HepG2 (cell line): Measurements from ENCODE around the gene MVK.

Source experiments
- EZH2 ChIP-seq: conservative IDR thresholded peaks from 2 replicates; pipeline ENCODE4 v1.6.1; 2012; ENCODE audit warnings: mild to moderate bottlenecking, low read depth, low read length, moderate library complexity
- HHEX ChIP-seq: IDR thresholded peaks from 2 replicates; pipeline ENCODE4 v1.6.1; 2016; ENCODE audit warnings: control low read depth
- JUN ChIP-seq: sonication (generic); formaldehyde crosslinking; IDR thresholded peaks from 2 replicates; pipeline ENCODE4 v1.4.0; 2020; ENCODE audit warnings: mild to moderate bottlenecking, missing genetic modification reagents
- KAT8 ChIP-seq: IDR thresholded peaks from 2 replicates; pipeline ENCODE4 v1.6.1; 2016; ENCODE audit warnings: missing genetic modification reagents, missing compliant biosample characterization
- KLF9 ChIP-seq: IDR thresholded peaks from 2 replicates; pipeline ENCODE4 v1.6.1; 2016; ENCODE audit warnings: low read depth
- ZFX ChIP-seq: sonication (generic); formaldehyde crosslinking; IDR thresholded peaks from 2 replicates; pipeline ENCODE4 v1.4.0; 2020; ENCODE audit warnings: mild to moderate bottlenecking, low read depth, missing genetic modification reagents, moderate library complexity
- ZNF263 ChIP-seq: sonication (generic); formaldehyde crosslinking; IDR thresholded peaks from 2 replicates; pipeline ENCODE4 v1.4.0; 2020; ENCODE audit warnings: missing genetic modification reagents
- ZNF564 ChIP-seq: sonication (generic); formaldehyde crosslinking; IDR thresholded peaks from 2 replicates; pipeline ENCODE4 v1.8.1; 2023; ENCODE audit warnings: mild to moderate bottlenecking, missing genetic modification reagents
- TF ChIP-seq, protein P1 (sequence below): sonication (generic); formaldehyde crosslinking; IDR thresholded peaks from 2 replicates; pipeline ENCODE4 v1.4.0; 2020; ENCODE audit warnings: missing genetic modification reagents
- TF ChIP-seq, protein P2 (sequence below): sonication (generic); formaldehyde crosslinking; IDR thresholded peaks from 2 replicates; pipeline ENCODE4 v1.5.0; 2020; ENCODE audit warnings: mild to moderate bottlenecking, missing genetic modification reagents, moderate library complexity
- TF ChIP-seq, protein P3 (sequence below): sonication (generic); formaldehyde crosslinking; IDR thresholded peaks from 2 replicates; pipeline ENCODE4 v1.8.1; 2022; ENCODE audit warnings: low read depth, mild to moderate bottlenecking, missing genetic modification reagents
- TF ChIP-seq, protein P4 (sequence below): sonication (generic); formaldehyde crosslinking; IDR thresholded peaks from 2 replicates; pipeline ENCODE4 v1.5.0; 2020; ENCODE audit warnings: mild to moderate bottlenecking, missing genetic modification reagents, borderline replicate concordance
- TF ChIP-seq, protein P5 (sequence below): sonication (generic); formaldehyde crosslinking; IDR thresholded peaks from 2 replicates; pipeline ENCODE4 v1.4.0; 2020; ENCODE audit warnings: low read depth, mild to moderate bottlenecking, missing genetic modification reagents

DNA sequence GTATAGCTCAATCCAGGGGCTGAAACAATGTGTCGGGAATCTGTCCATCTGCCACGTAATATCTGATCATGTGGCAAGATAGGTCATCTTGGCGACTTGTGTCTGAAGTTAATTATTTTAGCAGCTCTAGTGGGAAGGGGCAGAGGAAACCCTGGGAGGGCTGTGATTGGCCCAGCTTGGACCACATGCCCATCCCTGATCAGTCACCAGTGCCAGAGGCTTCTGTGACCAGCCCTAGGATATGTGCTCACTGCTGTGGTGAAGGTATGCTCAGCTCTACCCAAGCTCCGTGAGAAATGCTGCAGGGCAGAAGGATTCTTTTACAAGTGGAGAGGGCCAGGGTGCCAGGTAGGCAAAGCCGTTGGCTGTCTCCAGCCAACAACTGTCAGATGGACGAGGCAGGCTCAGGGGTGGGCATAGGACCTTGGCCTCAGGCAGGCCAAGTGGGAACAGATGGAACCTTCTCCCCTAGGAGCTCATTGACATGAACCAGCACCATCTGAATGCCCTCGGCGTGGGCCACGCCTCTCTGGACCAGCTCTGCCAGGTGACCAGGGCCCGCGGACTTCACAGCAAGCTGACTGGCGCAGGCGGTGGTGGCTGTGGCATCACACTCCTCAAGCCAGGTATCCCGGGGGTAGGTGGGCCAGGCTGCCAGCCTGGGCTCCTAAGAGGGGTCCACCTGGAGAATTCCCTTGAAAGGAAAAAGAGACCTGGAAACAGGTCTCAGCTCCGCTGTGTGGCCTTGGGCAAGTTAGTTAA is 21.1 kb downstream of the MVK start:
- TF ChIP-seq, protein P1, sequence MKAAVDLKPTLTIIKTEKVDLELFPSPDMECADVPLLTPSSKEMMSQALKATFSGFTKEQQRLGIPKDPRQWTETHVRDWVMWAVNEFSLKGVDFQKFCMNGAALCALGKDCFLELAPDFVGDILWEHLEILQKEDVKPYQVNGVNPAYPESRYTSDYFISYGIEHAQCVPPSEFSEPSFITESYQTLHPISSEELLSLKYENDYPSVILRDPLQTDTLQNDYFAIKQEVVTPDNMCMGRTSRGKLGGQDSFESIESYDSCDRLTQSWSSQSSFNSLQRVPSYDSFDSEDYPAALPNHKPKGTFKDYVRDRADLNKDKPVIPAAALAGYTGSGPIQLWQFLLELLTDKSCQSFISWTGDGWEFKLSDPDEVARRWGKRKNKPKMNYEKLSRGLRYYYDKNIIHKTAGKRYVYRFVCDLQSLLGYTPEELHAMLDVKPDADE (CRISPR knock-in tag) = no peak
- TF ChIP-seq HHEX (CRISPR knock-in tag) = no peak
- TF ChIP-seq, protein P2, sequence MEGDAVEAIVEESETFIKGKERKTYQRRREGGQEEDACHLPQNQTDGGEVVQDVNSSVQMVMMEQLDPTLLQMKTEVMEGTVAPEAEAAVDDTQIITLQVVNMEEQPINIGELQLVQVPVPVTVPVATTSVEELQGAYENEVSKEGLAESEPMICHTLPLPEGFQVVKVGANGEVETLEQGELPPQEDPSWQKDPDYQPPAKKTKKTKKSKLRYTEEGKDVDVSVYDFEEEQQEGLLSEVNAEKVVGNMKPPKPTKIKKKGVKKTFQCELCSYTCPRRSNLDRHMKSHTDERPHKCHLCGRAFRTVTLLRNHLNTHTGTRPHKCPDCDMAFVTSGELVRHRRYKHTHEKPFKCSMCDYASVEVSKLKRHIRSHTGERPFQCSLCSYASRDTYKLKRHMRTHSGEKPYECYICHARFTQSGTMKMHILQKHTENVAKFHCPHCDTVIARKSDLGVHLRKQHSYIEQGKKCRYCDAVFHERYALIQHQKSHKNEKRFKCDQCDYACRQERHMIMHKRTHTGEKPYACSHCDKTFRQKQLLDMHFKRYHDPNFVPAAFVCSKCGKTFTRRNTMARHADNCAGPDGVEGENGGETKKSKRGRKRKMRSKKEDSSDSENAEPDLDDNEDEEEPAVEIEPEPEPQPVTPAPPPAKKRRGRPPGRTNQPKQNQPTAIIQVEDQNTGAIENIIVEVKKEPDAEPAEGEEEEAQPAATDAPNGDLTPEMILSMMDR (CRISPR knock-in tag) = no peak
- TF ChIP-seq, protein P3, sequence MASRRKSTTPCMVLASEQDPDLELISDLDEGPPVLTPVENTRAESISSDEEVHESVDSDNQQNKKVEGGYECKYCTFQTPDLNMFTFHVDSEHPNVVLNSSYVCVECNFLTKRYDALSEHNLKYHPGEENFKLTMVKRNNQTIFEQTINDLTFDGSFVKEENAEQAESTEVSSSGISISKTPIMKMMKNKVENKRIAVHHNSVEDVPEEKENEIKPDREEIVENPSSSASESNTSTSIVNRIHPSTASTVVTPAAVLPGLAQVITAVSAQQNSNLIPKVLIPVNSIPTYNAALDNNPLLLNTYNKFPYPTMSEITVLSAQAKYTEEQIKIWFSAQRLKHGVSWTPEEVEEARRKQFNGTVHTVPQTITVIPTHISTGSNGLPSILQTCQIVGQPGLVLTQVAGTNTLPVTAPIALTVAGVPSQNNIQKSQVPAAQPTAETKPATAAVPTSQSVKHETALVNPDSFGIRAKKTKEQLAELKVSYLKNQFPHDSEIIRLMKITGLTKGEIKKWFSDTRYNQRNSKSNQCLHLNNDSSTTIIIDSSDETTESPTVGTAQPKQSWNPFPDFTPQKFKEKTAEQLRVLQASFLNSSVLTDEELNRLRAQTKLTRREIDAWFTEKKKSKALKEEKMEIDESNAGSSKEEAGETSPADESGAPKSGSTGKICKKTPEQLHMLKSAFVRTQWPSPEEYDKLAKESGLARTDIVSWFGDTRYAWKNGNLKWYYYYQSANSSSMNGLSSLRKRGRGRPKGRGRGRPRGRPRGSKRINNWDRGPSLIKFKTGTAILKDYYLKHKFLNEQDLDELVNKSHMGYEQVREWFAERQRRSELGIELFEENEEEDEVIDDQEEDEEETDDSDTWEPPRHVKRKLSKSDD = no peak
- TF ChIP-seq, protein P4, sequence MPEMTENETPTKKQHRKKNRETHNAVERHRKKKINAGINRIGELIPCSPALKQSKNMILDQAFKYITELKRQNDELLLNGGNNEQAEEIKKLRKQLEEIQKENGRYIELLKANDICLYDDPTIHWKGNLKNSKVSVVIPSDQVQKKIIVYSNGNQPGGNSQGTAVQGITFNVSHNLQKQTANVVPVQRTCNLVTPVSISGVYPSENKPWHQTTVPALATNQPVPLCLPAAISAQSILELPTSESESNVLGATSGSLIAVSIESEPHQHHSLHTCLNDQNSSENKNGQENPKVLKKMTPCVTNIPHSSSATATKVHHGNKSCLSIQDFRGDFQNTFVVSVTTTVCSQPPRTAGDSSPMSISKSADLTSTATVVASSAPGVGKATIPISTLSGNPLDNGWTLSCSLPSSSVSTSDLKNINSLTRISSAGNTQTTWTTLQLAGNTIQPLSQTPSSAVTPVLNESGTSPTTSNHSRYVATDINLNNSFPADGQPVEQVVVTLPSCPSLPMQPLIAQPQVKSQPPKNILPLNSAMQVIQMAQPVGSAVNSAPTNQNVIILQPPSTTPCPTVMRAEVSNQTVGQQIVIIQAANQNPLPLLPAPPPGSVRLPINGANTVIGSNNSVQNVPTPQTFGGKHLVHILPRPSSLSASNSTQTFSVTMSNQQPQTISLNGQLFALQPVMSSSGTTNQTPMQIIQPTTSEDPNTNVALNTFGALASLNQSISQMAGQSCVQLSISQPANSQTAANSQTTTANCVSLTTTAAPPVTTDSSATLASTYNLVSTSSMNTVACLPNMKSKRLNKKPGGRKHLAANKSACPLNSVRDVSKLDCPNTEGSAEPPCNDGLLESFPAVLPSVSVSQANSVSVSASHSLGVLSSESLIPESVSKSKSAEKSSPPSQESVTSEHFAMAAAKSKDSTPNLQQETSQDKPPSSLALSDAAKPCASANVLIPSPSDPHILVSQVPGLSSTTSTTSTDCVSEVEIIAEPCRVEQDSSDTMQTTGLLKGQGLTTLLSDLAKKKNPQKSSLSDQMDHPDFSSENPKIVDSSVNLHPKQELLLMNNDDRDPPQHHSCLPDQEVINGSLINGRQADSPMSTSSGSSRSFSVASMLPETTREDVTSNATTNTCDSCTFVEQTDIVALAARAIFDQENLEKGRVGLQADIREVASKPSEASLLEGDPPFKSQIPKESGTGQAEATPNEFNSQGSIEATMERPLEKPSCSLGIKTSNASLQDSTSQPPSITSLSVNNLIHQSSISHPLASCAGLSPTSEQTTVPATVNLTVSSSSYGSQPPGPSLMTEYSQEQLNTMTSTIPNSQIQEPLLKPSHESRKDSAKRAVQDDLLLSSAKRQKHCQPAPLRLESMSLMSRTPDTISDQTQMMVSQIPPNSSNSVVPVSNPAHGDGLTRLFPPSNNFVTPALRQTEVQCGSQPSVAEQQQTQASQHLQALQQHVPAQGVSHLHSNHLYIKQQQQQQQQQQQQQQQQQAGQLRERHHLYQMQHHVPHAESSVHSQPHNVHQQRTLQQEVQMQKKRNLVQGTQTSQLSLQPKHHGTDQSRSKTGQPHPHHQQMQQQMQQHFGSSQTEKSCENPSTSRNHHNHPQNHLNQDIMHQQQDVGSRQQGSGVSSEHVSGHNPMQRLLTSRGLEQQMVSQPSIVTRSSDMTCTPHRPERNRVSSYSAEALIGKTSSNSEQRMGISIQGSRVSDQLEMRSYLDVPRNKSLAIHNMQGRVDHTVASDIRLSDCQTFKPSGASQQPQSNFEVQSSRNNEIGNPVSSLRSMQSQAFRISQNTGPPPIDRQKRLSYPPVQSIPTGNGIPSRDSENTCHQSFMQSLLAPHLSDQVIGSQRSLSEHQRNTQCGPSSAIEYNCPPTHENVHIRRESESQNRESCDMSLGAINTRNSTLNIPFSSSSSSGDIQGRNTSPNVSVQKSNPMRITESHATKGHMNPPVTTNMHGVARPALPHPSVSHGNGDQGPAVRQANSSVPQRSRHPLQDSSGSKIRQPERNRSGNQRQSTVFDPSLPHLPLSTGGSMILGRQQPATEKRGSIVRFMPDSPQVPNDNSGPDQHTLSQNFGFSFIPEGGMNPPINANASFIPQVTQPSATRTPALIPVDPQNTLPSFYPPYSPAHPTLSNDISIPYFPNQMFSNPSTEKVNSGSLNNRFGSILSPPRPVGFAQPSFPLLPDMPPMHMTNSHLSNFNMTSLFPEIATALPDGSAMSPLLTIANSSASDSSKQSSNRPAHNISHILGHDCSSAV = no peak
- TF ChIP-seq KAT8 (CRISPR knock-in tag) = no peak
- TF ChIP-seq ZFX = no peak
- TF ChIP-seq JUN (CRISPR knock-in tag) = no peak
- TF ChIP-seq, protein P5, sequence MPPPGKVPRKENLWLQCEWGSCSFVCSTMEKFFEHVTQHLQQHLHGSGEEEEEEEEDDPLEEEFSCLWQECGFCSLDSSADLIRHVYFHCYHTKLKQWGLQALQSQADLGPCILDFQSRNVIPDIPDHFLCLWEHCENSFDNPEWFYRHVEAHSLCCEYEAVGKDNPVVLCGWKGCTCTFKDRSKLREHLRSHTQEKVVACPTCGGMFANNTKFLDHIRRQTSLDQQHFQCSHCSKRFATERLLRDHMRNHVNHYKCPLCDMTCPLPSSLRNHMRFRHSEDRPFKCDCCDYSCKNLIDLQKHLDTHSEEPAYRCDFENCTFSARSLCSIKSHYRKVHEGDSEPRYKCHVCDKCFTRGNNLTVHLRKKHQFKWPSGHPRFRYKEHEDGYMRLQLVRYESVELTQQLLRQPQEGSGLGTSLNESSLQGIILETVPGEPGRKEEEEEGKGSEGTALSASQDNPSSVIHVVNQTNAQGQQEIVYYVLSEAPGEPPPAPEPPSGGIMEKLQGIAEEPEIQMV (CRISPR knock-in tag) = no peak
- no peak for TF ChIP-seq EZH2
- no peak for TF ChIP-seq ZNF564 (CRISPR knock-in tag)
- TF ChIP-seq KLF9 = no peak
- TF ChIP-seq ZNF263 = no peak
